GM19099 (cell line): ENCODE data around the gene MTREX.

Source experiments
- POLR2A ChIP-seq: IDR thresholded peaks from 3 replicates; pipeline ENCODE4 v1.6.1; 2011; ENCODE audit warnings: low read depth; ENCODE audit not compliant: insufficient read length; ENCODE audit errors: extremely low read depth

MTREX gene

GRCh38 chr5:55386356-55386755 lies 78.6 kb downstream of the MTREX start:
- TF ChIP-seq POLR2A, result no peak

GRCh38 chr5:55387865-55388264 lies 80.1 kb downstream of the MTREX start:
- TF ChIP-seq POLR2A, result no peak

- no peak for TF ChIP-seq POLR2A
Measured at GRCh38 chr5:55391707-55392106, 83.9 kb downstream of the MTREX start.

GRCh38 chr5:55392669-55393068 lies 84.9 kb downstream of the MTREX start:
- no peak for TF ChIP-seq POLR2A

- TF ChIP-seq POLR2A, result no peak
Measured at GRCh38 chr5:55393501-55394175, 85.8 kb downstream of the MTREX start.

GRCh38 chr5:55402199-55402598 lies 94.4 kb downstream of the MTREX start:
- TF ChIP-seq POLR2A, result no peak

GRCh38 chr5:55406292-55406691 lies 98.5 kb downstream of the MTREX start:
- TF ChIP-seq POLR2A, result no peak

- TF ChIP-seq POLR2A, result no peak
Measured at GRCh38 chr5:55407059-55407684, 99.4 kb downstream of the MTREX start.

- TF ChIP-seq POLR2A, result no peak
Measured at GRCh38 chr5:55407984-55408383, 100.2 kb downstream of the MTREX start.

GRCh38 chr5:55409775-55410174 lies 102.0 kb downstream of the MTREX start:
- TF ChIP-seq POLR2A, result no peak

GRCh38 chr5:55410845-55411244 lies 103.1 kb downstream of the MTREX start:
- no peak for TF ChIP-seq POLR2A

GRCh38 chr5:55411876-55412275 lies 104.1 kb downstream of the MTREX start:
- no peak for TF ChIP-seq POLR2A

GRCh38 chr5:55413644-55414043 lies 105.9 kb downstream of the MTREX start:
- no peak for TF ChIP-seq POLR2A

GRCh38 chr5:55415071-55415470 lies 107.3 kb downstream of the MTREX start:
- no peak for TF ChIP-seq POLR2A

GRCh38 chr5:55416306-55416705 lies 108.5 kb downstream of the MTREX start:
- TF ChIP-seq POLR2A, result no peak
